Natural killer cell (primary cell): ENCODE data around the gene TMEM222. TPM values are rescaled to one million over a fixed set of nuclear protein-coding genes. Genes with fewer than 3 reads are reported as not detected.
A peak's percentile ranks its signal among the peaks of the same experiment; 100 is the strongest.

Source experiments
- ATAC-seq, 3 donors: fragments of 150-1000 bp in 2 of 3; fragments of 200-7000 bp in 1 of 3; cut with Tn5 transposase; 1 replicate in 1 of 3; 2 replicates in 2 of 3; pipeline ENCODE4 v1.10.0; 2021; ENCODE audit warnings: mild to moderate bottlenecking in 2 of 3, moderate library complexity in 2 of 3
- DNase-seq, 2 donors: peaks; one replicate each; pipeline versions ENCODE4 v3.0.0 to v3.0.0-alpha.2; 2013 to 2021; ENCODE audit warnings: mixed read lengths in 1 of 2
- H3K27ac ChIP-seq: one replicate; pipeline ENCODE4 v1.5.1; 2013; ENCODE audit warnings: mild to moderate bottlenecking, low read length
- H3K27me3 ChIP-seq: one replicate; pipeline ENCODE4 v1.6.1; 2013; ENCODE audit warnings: low read length; ENCODE audit not compliant: control insufficient read depth, insufficient read depth
- H3K36me3 ChIP-seq: one replicate; pipeline ENCODE4 v1.6.1; 2013; ENCODE audit warnings: low read length; ENCODE audit not compliant: control insufficient read depth, insufficient read depth
- H3K4me1 ChIP-seq: one replicate; pipeline ENCODE4 v1.6.1; 2013; ENCODE audit warnings: low read length; ENCODE audit not compliant: control insufficient read depth, insufficient read depth
- H3K4me3 ChIP-seq: one replicate; pipeline ENCODE4 v1.5.1; 2013; ENCODE audit warnings: low read length
- H3K9me3 ChIP-seq: one replicate; pipeline ENCODE4 v1.6.1; 2013; ENCODE audit warnings: low read length; ENCODE audit not compliant: control insufficient read depth, insufficient read depth
- H3K27ac Mint-ChIP-seq, 2 donors: one replicate each; pipeline ENCODE4 v1.8.0; 2022; ENCODE audit warnings: mild to moderate bottlenecking in 2 of 2, mixed read lengths in 2 of 2, moderate library complexity in 1 of 2
- H3K27me3 Mint-ChIP-seq, 2 donors: one replicate each; pipeline ENCODE4 v1.8.0; 2022; ENCODE audit warnings: low read depth in 2 of 2, mixed read lengths in 2 of 2
- H3K36me3 Mint-ChIP-seq: one replicate; pipeline ENCODE4 v1.8.0; 2022; ENCODE audit warnings: mixed read lengths
- H3K4me1 Mint-ChIP-seq, 2 donors: one replicate each; pipeline ENCODE4 v1.8.0; 2022; ENCODE audit warnings: mixed read lengths in 2 of 2
- H3K4me3 Mint-ChIP-seq: one replicate; pipeline ENCODE4 v1.8.0; 2022; ENCODE audit warnings: mild to moderate bottlenecking, moderate library complexity, mixed read lengths
- H3K9me3 Mint-ChIP-seq, 2 donors: one replicate each; pipeline ENCODE4 v1.8.0; 2022; ENCODE audit warnings: mixed read lengths in 2 of 2
- WGBS: methylation state at CpG from one replicate; pipeline ENCODE4 v1.1.7; 2013; ENCODE audit warnings: missing lambda C conversion rate; ENCODE audit not compliant: insufficient coverage; 5-methylcytosine and 5-hydroxymethylcytosine counted together
- intact Hi-C: fragments of 100-400 bp; cut with micrococcal nuclease; formaldehyde crosslinking; loops from one replicate; pipeline ENCODE4 v1.14.2; 2022
- total RNA-seq, 4 donors: library from RNA; stranded (reverse); fragments of 120-200 nt in 1 of 4; gene quantifications; one replicate each; pipeline versions ENCODE4 v1.2.3 to v1.2.4, GENCODE V29; 2013 to 2022
- TF ChIP-seq, protein P1 (sequence below): fragments of 200-600 bp; IDR thresholded peaks from one replicate; pipeline ENCODE4 v1.8.0; 2022; ENCODE audit warnings: antibody characterized with exemption

Gene TMEM222
- total RNA-seq, 3 donors from 2014 or later (not counting 1 experiment from before 2014, with no cell fraction given), result 34.9 to 41.2 (median 37.3) TPM

DNA sequence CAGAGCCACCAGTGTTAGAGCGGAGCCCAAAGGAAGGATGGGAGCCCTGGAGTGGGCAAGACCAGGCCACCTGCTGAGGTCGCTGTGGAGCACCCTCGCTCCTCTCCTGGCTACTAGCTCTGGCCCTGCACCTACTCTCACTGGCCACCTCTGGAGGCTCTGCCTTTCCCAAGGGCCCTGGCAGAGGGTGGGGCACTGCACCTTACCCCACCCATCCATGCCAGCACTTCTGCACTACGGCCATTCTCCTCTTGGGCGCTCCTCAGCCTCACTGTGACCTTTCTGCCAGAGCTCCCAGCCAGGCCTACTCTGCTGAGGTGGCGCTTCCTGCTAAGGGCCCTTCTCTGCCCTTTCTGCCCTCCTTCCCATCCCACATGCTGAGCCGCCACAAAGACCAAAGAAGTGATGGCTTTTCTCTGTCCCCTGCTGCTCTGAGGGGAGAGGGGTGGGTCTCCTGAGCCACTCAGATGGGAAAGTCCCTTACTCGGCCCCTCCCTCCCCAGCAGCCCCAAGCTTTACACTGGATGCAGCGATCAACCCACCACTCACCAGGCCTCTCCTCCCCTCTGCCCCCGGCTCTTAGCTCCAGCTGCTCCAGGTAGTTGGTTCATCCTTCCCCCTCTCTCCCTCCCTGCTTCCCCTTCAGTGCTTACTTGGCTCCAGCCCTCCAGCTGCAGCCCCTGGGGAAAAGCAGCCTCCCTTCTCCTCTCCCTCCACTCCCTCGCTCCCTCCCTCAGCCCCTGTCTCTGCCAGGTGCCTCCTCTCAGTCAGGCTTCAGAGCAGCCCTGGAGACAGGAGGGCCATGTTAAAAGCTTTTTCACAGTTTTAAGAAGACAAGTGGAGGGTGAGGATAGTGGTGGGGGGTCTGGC is 14.8 kb upstream of the TMEM222 start:
- DNase-seq (no peak), ATAC-seq (no peak)
- Histone ChIP-seq H3K4me1 (no peaks in the 10 kb centered on the region), H3K27ac (no peak overlapping the region), H3K36me3 (peaks cover 29% of the 10 kb centered on the region), H3K4me3 (no peak overlapping the region), H3K9me3 (no peaks in the 10 kb centered on the region), H3K27me3 (no peaks in the 10 kb centered on the region)
- Mint-ChIP-seq H3K9me3 (no peaks in the 10 kb centered on the region), H3K4me1 (no peaks in the 10 kb centered on the region), H3K36me3 (no peaks in the 10 kb centered on the region), H3K4me3 (no peak overlapping the region), H3K27ac (peak overlapping the region in 1 of 2 donors; percentile 13), H3K27me3 (no peaks in the 10 kb centered on the region)
- intact Hi-C loops, result no loop called here
- TF ChIP-seq, protein P1, sequence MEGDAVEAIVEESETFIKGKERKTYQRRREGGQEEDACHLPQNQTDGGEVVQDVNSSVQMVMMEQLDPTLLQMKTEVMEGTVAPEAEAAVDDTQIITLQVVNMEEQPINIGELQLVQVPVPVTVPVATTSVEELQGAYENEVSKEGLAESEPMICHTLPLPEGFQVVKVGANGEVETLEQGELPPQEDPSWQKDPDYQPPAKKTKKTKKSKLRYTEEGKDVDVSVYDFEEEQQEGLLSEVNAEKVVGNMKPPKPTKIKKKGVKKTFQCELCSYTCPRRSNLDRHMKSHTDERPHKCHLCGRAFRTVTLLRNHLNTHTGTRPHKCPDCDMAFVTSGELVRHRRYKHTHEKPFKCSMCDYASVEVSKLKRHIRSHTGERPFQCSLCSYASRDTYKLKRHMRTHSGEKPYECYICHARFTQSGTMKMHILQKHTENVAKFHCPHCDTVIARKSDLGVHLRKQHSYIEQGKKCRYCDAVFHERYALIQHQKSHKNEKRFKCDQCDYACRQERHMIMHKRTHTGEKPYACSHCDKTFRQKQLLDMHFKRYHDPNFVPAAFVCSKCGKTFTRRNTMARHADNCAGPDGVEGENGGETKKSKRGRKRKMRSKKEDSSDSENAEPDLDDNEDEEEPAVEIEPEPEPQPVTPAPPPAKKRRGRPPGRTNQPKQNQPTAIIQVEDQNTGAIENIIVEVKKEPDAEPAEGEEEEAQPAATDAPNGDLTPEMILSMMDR, result no peak
- WGBS, result 83% methylated on average over 10 of the region's 11 CpGs

DNA sequence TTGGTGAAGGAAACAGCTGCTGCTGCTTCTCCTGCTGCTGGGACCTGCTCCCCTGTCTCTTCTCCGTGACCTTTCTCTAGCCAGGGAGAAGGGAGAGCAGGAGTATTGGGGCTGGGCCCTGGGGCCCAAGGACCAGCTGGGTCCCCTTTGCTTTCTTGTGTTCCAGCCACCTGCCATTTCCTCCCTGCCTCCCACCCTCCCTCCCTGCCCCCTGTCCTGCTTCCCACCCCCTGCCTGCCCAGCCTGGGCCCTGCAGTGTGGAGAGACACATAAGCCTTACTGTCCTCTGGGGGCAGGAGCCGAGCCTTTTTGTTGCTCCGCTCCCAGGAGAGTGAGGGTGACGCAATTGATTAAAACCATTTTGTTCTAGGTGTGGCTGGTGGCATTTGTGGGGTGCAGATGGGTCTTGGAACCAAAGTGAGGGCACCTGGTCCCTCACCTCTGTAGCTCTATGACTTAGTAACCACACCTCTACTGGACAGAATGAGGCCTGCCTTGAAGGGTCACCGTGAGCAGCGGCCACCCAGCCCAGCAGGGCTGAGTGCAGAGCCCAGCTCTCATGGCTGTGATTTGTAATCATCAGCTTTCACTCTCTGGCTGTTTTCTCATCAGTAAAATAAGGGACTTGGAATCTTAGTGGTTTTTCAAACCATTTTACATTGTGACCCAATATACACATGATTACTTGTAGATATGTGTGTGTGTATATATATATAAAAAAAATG is 13.9 kb upstream of the TMEM222 start:
- no peak overlapping the region for H3K4me3 Mint-ChIP-seq
- Histone ChIP-seq H3K4me3 (no peak overlapping the region), H3K4me1 (no peaks in the 10 kb centered on the region), H3K9me3 (no peaks in the 10 kb centered on the region), H3K27me3 (no peaks in the 10 kb centered on the region), H3K36me3 (peaks cover 23% of the 10 kb centered on the region), H3K27ac (no peak overlapping the region)
- H3K27me3 Mint-ChIP-seq, result no peaks in the 10 kb centered on the region
- TF ChIP-seq, protein P1, result no peak
- 97% methylated on average over 6 of the region's 6 CpGs for WGBS
- H3K9me3 Mint-ChIP-seq, result no peaks in the 10 kb centered on the region
- DNase-seq (no peak), ATAC-seq (no peak)
- no peaks in the 10 kb centered on the region for H3K4me1 Mint-ChIP-seq
- no peaks in the 10 kb centered on the region for H3K36me3 Mint-ChIP-seq
- intact Hi-C loops, result no loop called here
- no peak overlapping the region for H3K27ac Mint-ChIP-seq

DNA sequence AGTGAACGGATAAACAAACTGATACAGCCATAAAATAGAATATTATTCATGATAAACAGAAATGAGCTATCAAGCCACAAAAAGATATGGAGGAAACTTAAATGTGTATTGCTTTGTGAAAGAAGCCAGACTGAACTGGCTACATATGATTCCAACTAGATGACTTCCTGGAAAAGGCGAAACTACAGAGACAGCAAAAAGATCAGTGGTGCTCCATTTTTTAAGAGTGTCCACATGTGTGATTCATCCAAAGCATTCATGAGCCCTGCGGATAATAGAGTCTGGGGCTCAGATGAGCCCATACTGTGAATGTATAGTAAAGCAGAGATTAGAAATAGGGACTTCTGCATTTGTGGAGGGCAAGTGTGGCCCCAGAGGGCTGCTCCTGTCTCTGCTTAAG is 7.8 kb upstream of the TMEM222 start:
- no peak for ATAC-seq
- Mint-ChIP-seq H3K4me1 (no peaks in the 10 kb centered on the region), H3K27me3 (peaks cover 0 to 4% of the 10 kb centered on the region in 2 donors), H3K27ac (no peak overlapping the region), H3K36me3 (no peaks in the 10 kb centered on the region), H3K9me3 (no peaks in the 10 kb centered on the region), H3K4me3 (no peak overlapping the region)
- intact Hi-C loops, result no loop called here
- Histone ChIP-seq H3K4me1 (no peaks in the 10 kb centered on the region), H3K4me3 (no peak overlapping the region), H3K27ac (no peak overlapping the region), H3K9me3 (no peaks in the 10 kb centered on the region), H3K36me3 (no peaks in the 10 kb centered on the region), H3K27me3 (no peaks in the 10 kb centered on the region)
- TF ChIP-seq, protein P1, result no peak
- 88% methylated on average over 2 of the region's 3 CpGs for WGBS
- DNase-seq, result no peak
